Activated naive CD8-positive, alpha-beta T cell treated with anti-CD3 and anti-CD28 coated beads, Interleukin-2, amount 10 ng/mL, durations not matched to agents 7 days and 5 days (primary cell): ENCODE data around the gene COLEC11. TPM values are rescaled to one million over a fixed set of nuclear protein-coding genes. Genes with fewer than 3 reads are reported as not detected.
"Not testable (repeated sequence)": the region's sequence is repeated elsewhere in the genome, so short reads cannot be mapped to it uniquely, and the experiment has no call there.

Source experiments
- ATAC-seq: fragments of 150-1000 bp; cut with Tn5 transposase; one replicate; pipeline ENCODE4 v1.10.0; 2021; ENCODE audit warnings: low read depth, moderate library complexity
- POLR2A ChIA-PET: fragments of 350-600 bp; sonication (Branson Sonifier 250); formaldehyde crosslinking; loops from one replicate; lab custom pipeline; 2021; ENCODE audit warnings: antibody characterized with exemption; lab: Charles Lee
- DNase-seq: peaks from one replicate; pipeline ENCODE4 v3.0.0; 2021
- H3K27ac Mint-ChIP-seq: one replicate; pipeline ENCODE4 v1.8.0; 2022; ENCODE audit warnings: mild to moderate bottlenecking, mixed read lengths
- H3K27me3 Mint-ChIP-seq: one replicate; pipeline ENCODE4 v1.8.0; 2022; ENCODE audit warnings: mild to moderate bottlenecking, moderate library complexity, mixed read lengths
- H3K36me3 Mint-ChIP-seq: one replicate; pipeline ENCODE4 v1.8.0; 2021; ENCODE audit warnings: mild to moderate bottlenecking, mixed read lengths
- H3K4me1 Mint-ChIP-seq: one replicate; pipeline ENCODE4 v1.8.0; 2021; ENCODE audit warnings: mixed read lengths
- H3K4me3 Mint-ChIP-seq: one replicate; pipeline ENCODE4 v1.8.0; 2022; ENCODE audit warnings: mild to moderate bottlenecking, moderate library complexity, mixed read lengths
- H3K9me3 Mint-ChIP-seq: one replicate; pipeline ENCODE4 v1.8.0; 2021; ENCODE audit warnings: mixed read lengths
- total RNA-seq, 2 experiments: library from RNA; stranded (reverse); gene quantifications; one replicate each; pipeline ENCODE4 v1.2.3, GENCODE V29; 2021

The COLEC11 gene
- total RNA-seq, 2 experiments from 2014 or later: 0.39 to 0.77 TPM

DNA sequence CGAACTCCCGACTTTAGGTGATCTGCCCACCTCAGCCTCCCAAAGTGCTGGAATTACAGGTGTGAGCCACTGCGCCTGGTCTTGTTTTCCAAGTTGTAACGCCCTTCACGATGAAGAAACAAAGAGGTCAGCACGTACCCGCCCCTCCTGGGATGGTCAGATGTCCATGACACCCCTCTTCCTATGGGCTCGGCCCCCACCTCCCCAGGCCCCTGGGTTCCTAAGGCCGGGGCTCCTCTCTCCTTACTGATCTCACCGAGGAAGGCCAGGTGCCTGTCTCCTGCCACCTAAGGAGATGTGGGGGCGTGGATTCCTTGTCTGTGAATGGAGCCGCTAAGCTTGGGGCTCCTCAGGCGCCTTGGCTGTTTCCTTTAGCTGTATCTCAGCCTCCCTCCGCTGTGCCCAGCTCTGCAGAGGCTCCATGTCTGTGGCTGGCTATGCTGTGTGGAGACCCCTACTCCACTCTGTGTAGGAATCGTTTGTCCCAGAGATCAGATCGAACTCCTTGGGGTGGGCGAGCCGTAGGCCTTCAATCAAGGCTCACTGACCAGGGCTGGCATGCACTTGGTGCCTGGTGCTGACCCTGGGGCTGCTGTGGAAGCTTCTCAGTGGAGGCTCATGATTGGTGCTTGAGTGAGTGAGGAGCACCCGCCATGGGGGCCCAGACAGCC lies 8.8 kb downstream of the COLEC11 start:
- ATAC-seq (no peak), DNase-seq (peak; percentile 24)
- Mint-ChIP-seq H3K4me3 (no peak overlapping the region), H3K4me1 (peaks cover 8% of the 10 kb centered on the region), H3K27me3 (peaks cover 3% of the 10 kb centered on the region), H3K27ac (no peak overlapping the region), H3K36me3 (no peaks in the 10 kb centered on the region), H3K9me3 (no peaks in the 10 kb centered on the region)
- POLR2A ChIA-PET: interaction anchor here (1.3 kb wide), 1 partner anchor 45 kb away, joined by 4 read pairs; the partner anchor contains the start of gene RNASEH1

DNA sequence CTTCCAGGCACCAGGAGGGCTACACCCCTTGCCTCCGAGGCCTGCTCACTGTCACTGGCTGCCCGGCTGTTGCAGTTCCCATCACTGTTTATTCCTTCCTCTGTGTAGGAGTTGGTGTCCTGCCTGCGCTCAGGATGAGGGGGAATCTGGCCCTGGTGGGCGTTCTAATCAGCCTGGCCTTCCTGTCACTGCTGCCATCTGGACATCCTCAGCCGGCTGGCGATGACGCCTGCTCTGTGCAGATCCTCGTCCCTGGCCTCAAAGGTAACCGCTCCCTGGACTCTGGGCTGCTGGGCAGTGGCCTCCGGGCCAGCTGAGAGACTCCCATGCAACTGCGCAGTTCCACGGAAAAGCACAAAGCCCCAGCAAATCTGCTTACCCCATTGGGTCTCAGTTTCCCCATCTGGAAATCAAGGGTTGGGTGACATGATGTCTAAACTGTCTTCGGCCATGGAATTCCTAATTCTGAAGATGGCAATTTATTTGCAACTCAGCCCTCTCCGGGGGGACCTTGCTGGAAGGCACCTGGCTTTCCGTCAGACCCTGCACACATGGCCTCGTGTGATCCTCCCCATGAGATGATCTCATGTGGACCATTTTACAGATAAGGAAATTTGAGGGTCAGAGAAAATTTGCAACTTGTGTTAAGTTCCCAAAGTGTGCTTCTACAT lies 9.4 kb downstream of the COLEC11 start:
- Mint-ChIP-seq H3K9me3 (no peaks in the 10 kb centered on the region), H3K4me3 (no peak overlapping the region), H3K27ac (no peak overlapping the region), H3K27me3 (peaks cover 3% of the 10 kb centered on the region), H3K36me3 (no peaks in the 10 kb centered on the region), H3K4me1 (peaks cover 12% of the 10 kb centered on the region)
- POLR2A ChIA-PET: interaction anchor here (1.3 kb wide), 1 partner anchor 46 kb away, joined by 4 read pairs; the partner anchor contains the start of gene RNASEH1
- DNase-seq (peak; percentile 23), ATAC-seq (no peak)

DNA sequence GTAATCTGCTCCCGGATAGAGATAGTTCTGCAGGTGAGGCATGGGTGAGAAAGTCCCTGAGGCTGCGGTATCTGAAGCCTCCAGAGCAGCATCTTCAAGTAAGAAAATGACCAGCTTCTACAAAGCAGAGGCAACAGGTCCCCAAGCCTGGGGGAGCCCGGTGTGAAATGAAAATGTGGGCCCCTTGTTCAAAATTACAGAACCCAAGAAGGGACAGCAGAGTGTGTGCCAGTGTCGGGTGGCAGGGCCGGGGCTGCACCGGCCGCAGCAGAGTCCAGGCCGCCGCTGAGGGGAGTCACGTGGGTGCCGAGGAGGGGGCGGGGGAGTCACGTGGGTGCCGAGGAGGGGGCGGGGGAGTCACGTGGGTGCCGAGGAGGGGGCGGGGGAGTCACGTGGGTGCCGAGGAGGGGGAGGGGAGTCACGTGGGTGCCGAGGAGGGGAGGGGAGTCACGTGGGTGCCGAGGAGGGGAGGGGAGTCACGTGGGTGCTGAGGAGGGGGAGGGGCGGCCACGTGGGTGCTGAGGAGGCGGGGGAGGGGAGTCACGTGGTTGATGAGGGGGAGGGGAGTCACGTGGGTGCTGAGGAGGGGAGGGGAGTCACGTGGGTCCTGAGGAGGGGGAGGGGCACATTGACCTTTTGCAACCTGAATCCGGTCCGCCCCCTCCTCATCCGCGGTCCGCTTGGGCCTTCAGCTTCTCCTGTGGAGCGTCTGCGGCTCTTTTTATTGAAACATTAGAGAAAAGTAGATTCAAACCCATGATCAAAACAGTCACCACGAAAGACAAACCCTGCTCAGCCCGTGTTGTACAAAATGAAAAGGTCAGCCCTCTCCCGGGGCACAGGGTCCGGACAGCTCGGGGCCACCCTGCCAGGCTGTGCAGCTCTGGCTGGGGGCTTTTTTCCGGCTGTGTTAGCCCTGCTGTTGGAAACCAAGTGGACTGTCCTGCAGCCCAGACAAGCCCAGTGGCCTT lies 10.4 kb downstream of the COLEC11 start:
- ATAC-seq: peak; percentile 53

GRCh38 chr2:3606028-3606369 lies 11.1 kb downstream of the COLEC11 start:
- no peaks in the 10 kb centered on the region for H3K27me3 Mint-ChIP-seq
- H3K4me3 Mint-ChIP-seq: peak overlapping the region; percentile 86
- POLR2A ChIA-PET: interaction anchor here (1.1 to 1.4 kb wide), 2 partner anchors 30 to 48 kb away, joined by 3 to 5 read pairs; partner anchors contain the start of gene RNASEH1
- H3K4me1 Mint-ChIP-seq: peaks cover 14% of the 10 kb centered on the region
- H3K27ac Mint-ChIP-seq: no peak overlapping the region
- no peaks in the 10 kb centered on the region for H3K36me3 Mint-ChIP-seq
- peak; percentile 27 for DNase-seq
- no peak for ATAC-seq
- no peaks in the 10 kb centered on the region for H3K9me3 Mint-ChIP-seq

More for the DNA sequence above, 10.4 kb downstream of the COLEC11 start:
- Mint-ChIP-seq H3K4me1 (peaks cover 14% of the 10 kb centered on the region), H3K4me3 (peak overlapping the region; percentile 86), H3K36me3 (no peaks in the 10 kb centered on the region), H3K27ac (peak overlapping the region; percentile 90), H3K9me3 (no peaks in the 10 kb centered on the region), H3K27me3 (no peaks in the 10 kb centered on the region)
- DNase-seq: peak; percentile 64
- POLR2A ChIA-PET: interaction anchor here (1.1 to 1.4 kb wide), 2 partner anchors 29 to 47 kb away, joined by 3 to 5 read pairs; partner anchors contain the start of gene RNASEH1

DNA sequence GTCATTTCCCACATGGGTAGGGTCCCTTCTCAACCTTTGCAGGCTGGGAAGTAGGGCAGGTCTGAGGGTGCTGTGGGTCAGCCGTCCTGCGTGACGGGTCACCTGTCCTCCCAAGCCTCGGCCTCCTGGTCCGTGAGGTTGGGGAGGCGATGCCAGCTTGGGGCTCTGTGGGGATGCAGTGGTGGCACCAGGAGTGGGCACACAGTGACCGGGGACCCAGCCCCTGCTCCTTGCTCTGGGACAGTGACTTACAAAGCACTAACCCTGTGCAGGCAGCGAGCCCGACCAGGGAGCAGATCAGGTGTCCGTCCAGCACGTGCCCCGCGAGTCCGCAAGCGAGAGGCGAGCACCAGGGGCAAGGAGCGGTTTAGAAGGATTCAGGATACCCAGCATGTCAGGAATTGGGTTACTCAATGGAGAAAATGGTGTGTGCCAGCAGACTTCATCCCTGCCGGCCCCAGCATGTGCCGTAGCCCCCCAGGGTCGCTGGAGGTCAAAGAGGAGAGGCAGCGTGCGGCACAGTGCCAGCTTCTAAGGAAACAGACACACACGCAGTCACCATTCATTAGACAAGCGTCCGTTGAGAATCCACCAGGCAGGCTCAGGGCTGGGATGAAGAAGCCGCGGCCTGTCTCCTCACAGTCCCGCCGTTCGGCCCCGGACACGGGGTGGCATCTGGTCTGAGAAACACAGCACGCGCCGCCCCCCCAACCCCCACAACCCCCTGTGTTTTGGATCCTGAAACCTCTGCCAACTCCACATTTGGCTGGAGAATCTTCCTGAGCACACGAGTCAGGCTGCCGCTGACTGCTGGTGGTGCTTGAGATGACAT lies 11.7 kb downstream of the COLEC11 start:
- Mint-ChIP-seq H3K4me1 (peaks cover 14% of the 10 kb centered on the region), H3K27ac (no peak overlapping the region), H3K9me3 (no peaks in the 10 kb centered on the region), H3K4me3 (no peak overlapping the region), H3K27me3 (no peaks in the 10 kb centered on the region), H3K36me3 (no peaks in the 10 kb centered on the region)
- DNase-seq (peak; percentile 22), ATAC-seq (no peak)
- POLR2A ChIA-PET: interaction anchor here (1.4 kb wide), 1 partner anchor 49 kb away, joined by 5 read pairs; the partner anchor contains the start of gene RNASEH1

- DNase-seq (peak; percentile 34), ATAC-seq (peak; percentile 17)
- no peaks in the 10 kb centered on the region for H3K27me3 Mint-ChIP-seq
- H3K27ac Mint-ChIP-seq: peak overlapping the region; percentile 80
- H3K4me3 Mint-ChIP-seq: peak overlapping the region; percentile 65
- peaks cover 1% of the 10 kb centered on the region for H3K9me3 Mint-ChIP-seq
- POLR2A ChIA-PET: interaction anchor here (1.0 to 1.5 kb wide), 3 partner anchors 8 to 230 kb away, joined by 3 to 8 read pairs (median 6); partner anchors contain the start of gene RNASEH1
- H3K36me3 Mint-ChIP-seq: no peaks in the 10 kb centered on the region
- H3K4me1 Mint-ChIP-seq: peaks cover 14% of the 10 kb centered on the region
Measured at GRCh38 chr2:3608373-3609278, 13.7 kb downstream of the COLEC11 start.

DNA sequence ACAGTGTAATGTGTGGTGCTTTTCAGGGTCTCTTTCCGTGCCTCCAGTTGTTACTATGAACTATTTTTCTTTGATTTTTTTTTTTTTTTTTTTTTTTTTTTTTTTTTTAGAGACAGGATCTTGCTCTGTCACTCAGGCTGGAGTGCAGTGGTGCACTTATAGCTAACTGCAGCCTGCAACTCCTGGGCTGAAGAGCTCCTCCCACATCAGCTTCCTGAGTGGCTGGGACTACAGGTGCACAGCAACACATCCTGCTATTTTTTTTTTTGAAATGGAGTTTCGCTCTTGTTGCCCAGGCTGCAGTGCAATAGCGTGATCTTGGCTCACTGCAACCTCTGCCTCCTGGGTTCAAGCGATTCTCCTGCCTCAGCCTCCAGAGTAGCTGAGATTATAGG lies 14.4 kb downstream of the COLEC11 start:
- POLR2A ChIA-PET: interaction anchor here (0.6 to 1.5 kb wide), 4 partner anchors 8 to 231 kb away, joined by 3 to 8 read pairs (median 4); partner anchors contain the start of gene RNASEH1
- ATAC-seq (peak; percentile 95), DNase-seq (peak; percentile 24)
- peaks cover 14% of the 10 kb centered on the region for H3K4me1 Mint-ChIP-seq
- not testable (repeated sequence) for H3K36me3 Mint-ChIP-seq, H3K9me3 Mint-ChIP-seq, H3K27me3 Mint-ChIP-seq
- H3K4me3 Mint-ChIP-seq: peak overlapping the region; percentile 65
- H3K27ac Mint-ChIP-seq: peak overlapping the region; percentile 80

- Mint-ChIP-seq H3K4me3 (no peak overlapping the region), H3K36me3 (no peaks in the 10 kb centered on the region), H3K27me3 (no peaks in the 10 kb centered on the region), H3K4me1 (peaks cover 10% of the 10 kb centered on the region), H3K9me3 (peaks cover 5% of the 10 kb centered on the region), H3K27ac (no peak overlapping the region)
- DNase-seq (no peak), ATAC-seq (no peak)
- POLR2A ChIA-PET: interaction anchor here (1.5 kb wide), 1 partner anchor 232 kb away, joined by 8 read pairs; no protein-coding TSS in a partner anchor
Measured at GRCh38 chr2:3610415-3610814, 15.5 kb downstream of the COLEC11 start.

DNA sequence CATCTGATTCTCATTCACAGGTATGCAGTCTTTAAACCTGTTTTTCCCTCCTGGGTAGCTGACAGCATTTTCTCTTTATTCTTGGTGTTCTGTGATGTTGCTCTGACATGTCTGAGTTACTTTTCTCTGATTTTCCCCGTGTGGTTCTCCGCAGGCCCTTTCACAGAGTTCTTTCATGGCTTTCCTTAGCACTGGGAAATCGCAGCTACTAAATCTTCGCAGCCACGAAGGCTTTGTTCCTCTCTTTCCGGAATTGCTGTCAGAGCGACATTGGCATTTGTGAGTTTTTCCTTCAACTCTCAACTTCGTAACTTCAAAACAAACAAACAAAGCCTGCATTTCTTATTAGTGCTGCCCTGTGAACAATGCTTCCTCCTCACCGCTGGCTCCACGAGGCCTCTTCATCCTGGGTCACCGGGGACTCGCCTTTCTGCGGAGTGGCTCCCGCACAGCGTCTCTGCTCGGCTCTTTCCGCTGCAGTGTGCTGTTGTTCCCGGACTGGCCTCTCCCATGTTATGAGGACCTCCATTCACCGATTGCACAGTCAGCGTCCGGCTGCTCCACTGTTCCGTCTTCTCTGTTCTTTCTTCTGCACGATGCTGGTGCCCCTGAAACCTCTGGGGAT lies 16.1 kb downstream of the COLEC11 start:
- Mint-ChIP-seq H3K36me3 (no peaks in the 10 kb centered on the region), H3K4me1 (peaks cover 5% of the 10 kb centered on the region), H3K4me3 (no peak overlapping the region), H3K27ac (no peak overlapping the region), H3K27me3 (no peaks in the 10 kb centered on the region), H3K9me3 (peaks cover 5% of the 10 kb centered on the region)
- DNase-seq (no peak), ATAC-seq (no peak)
- POLR2A ChIA-PET: no interaction called here

DNA sequence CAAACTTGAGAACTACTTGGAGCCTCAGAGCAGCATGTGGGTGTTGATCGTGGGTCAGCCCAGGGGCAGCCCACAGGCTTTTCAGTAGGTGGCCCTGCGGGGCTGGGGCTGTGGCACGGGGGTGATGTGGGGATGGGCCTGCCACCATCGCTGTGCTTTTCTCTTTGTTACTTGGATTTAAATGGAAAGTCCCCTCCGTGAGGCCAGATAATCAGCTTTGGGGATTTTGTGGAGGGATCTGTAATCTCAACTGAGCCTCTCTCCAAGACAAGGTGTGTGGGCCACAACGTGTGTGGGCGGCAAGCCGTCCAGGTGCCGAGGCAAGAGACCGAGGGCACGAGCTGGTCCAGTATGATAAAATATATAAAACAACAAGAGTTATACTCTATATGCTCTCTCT lies 16.7 kb downstream of the COLEC11 start:
- H3K27me3 Mint-ChIP-seq: no peaks in the 10 kb centered on the region
- H3K36me3 Mint-ChIP-seq: no peaks in the 10 kb centered on the region
- POLR2A ChIA-PET: no interaction called here
- peaks cover 6% of the 10 kb centered on the region for H3K9me3 Mint-ChIP-seq
- ATAC-seq (no peak), DNase-seq (no peak)
- H3K4me3 Mint-ChIP-seq: no peak overlapping the region
- peaks cover 5% of the 10 kb centered on the region for H3K4me1 Mint-ChIP-seq
- H3K27ac Mint-ChIP-seq: no peak overlapping the region
